ENCODE results near the gene ANXA10. TPM values are rescaled to one million over a fixed set of nuclear protein-coding genes. Genes with fewer than 3 reads are reported as not detected.

ANXA10 gene, protein sequence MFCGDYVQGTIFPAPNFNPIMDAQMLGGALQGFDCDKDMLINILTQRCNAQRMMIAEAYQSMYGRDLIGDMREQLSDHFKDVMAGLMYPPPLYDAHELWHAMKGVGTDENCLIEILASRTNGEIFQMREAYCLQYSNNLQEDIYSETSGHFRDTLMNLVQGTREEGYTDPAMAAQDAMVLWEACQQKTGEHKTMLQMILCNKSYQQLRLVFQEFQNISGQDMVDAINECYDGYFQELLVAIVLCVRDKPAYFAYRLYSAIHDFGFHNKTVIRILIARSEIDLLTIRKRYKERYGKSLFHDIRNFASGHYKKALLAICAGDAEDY
- total RNA-seq: not detected in 2 replicates
- long read RNA-seq: 0 reads

DNA sequence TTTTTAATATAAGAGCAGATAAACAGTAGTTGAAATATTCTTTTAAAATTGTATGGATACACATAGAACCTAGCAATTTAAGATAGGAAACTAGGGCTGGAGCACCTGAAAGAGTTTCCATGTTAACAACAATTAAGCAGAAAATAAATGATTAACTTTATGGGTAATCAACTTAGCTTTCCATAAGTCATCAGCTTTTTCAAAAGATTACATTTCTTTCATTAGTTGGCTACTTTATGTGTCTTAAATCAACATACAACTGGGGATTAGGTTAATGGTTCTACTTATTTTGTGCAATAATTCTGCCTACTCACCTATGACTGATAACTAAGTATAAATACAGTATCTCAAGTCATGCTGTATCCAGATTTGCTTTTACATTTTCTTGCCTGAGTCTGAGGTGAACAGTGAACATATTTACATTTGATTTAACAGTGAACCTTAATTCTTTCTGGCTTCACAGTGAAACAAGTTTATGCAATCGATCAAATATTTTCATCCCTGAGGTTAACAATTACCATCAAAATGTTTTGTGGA is at the start of gene ANXA10:
Gene ANXA10, plus strand, starts transcription at position 362 of the 537 bp plus-strand sequence. Its CDS starts 164 bp downstream, at position 526.
- Mint-ChIP-seq H3K27me3 (no peaks in the 10 kb centered on the region), H3K36me3 (ENCODE audit: insufficient read depth) (no peaks in the 10 kb centered on the region), H3K4me3 (ENCODE audit: low read depth) (no peak within 1 kb of the TSS), H3K4me1 (ENCODE audit: low read depth) (peaks cover 5% of the 10 kb centered on the region), H3K27ac (no peak within 1 kb of the TSS), H3K9me3 (ENCODE audit: low read depth) (peaks cover 14% of the 10 kb centered on the region)
- TF ChIP-seq, protein P1, sequence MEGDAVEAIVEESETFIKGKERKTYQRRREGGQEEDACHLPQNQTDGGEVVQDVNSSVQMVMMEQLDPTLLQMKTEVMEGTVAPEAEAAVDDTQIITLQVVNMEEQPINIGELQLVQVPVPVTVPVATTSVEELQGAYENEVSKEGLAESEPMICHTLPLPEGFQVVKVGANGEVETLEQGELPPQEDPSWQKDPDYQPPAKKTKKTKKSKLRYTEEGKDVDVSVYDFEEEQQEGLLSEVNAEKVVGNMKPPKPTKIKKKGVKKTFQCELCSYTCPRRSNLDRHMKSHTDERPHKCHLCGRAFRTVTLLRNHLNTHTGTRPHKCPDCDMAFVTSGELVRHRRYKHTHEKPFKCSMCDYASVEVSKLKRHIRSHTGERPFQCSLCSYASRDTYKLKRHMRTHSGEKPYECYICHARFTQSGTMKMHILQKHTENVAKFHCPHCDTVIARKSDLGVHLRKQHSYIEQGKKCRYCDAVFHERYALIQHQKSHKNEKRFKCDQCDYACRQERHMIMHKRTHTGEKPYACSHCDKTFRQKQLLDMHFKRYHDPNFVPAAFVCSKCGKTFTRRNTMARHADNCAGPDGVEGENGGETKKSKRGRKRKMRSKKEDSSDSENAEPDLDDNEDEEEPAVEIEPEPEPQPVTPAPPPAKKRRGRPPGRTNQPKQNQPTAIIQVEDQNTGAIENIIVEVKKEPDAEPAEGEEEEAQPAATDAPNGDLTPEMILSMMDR (IDR thresholded peaks at IDR 0.05; ENCODE audit: unreplicated experiment): no peak
- DNase-seq (ENCODE audit: low spot score, unreplicated experiment): no peak

DNA sequence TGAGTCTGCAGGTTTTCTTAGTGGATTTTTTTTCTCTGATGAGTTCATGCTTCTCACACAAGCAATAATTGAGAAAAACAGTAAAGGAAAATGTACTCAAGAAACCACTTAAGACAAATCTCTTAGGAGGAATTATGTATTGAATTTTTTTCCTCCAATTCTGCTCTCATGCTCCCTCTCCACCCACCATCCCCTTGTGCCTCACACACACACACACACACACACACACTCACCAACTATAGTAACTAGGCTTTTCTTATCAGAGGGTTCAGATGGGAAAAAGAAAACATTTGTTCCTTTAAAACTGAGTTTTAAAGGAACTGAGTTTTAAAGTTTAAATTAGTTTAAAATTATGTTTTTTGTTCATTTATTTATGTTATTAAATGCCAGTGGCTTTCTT is 47.0 kb upstream of the ANXA10 start:
- no peak overlapping the region for H3K27ac Mint-ChIP-seq
- H3K4me1 Mint-ChIP-seq (ENCODE audit: low read depth): no peaks in the 10 kb centered on the region
- TF ChIP-seq, protein P1 (IDR thresholded peaks at IDR 0.05; ENCODE audit: unreplicated experiment): no peak
- DNase-seq (ENCODE audit: low spot score, unreplicated experiment): no peak
- peaks cover 1% of the 10 kb centered on the region for H3K36me3 Mint-ChIP-seq (ENCODE audit: insufficient read depth)
- peaks cover 13% of the 10 kb centered on the region for H3K9me3 Mint-ChIP-seq (ENCODE audit: low read depth)
- no peak overlapping the region for H3K4me3 Mint-ChIP-seq (ENCODE audit: low read depth)
- no peaks in the 10 kb centered on the region for H3K27me3 Mint-ChIP-seq

DNA sequence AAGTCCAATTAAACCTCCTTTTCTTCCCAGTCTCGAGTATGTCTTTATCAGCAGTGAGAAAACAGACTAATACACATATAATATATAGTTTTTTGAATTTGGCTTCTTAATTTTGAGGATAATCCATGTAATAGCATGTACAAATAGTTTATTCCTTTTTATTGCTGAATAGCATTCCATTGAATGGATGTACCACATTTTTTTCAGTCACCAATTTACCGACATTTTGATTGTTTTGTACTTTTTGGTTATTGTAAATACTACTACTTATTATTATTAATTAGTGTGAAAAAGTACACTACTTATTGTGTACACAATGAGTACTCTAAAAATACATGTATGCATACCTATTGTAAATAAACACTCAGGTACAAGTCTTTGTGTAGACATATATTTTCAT is 42.3 kb upstream of the ANXA10 start:
- Mint-ChIP-seq H3K4me3 (ENCODE audit: low read depth) (no peak overlapping the region), H3K36me3 (ENCODE audit: insufficient read depth) (peaks cover 1% of the 10 kb centered on the region), H3K27me3 (no peaks in the 10 kb centered on the region), H3K27ac (no peak overlapping the region), H3K4me1 (ENCODE audit: low read depth) (no peaks in the 10 kb centered on the region), H3K9me3 (ENCODE audit: low read depth) (peaks cover 13% of the 10 kb centered on the region)
- TF ChIP-seq, protein P1 (IDR thresholded peaks at IDR 0.05; ENCODE audit: unreplicated experiment): no peak
- no peak for DNase-seq (ENCODE audit: low spot score, unreplicated experiment)

DNA sequence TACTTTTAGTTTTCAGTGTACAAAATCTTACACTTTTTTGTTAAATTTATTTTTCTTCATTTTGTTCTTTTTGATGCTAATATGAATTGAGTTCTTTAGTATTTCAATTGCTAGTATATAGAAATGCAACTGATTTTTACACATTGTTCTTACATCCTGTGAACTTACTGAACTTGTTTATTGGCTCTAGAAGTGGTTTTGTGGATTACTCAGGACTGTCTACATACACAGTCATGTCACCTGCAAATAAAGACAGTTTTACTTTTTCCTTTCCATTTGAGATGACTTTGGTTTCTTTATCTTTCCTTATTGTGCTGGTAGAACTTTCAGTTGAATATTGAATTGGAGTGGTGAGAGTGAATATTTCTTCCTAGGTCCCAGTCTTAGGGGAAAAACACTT is 40.8 kb upstream of the ANXA10 start:
- Mint-ChIP-seq H3K9me3 (ENCODE audit: low read depth) (peaks cover 13% of the 10 kb centered on the region), H3K4me1 (ENCODE audit: low read depth) (no peaks in the 10 kb centered on the region)
- no peak for DNase-seq (ENCODE audit: low spot score, unreplicated experiment)

DNA sequence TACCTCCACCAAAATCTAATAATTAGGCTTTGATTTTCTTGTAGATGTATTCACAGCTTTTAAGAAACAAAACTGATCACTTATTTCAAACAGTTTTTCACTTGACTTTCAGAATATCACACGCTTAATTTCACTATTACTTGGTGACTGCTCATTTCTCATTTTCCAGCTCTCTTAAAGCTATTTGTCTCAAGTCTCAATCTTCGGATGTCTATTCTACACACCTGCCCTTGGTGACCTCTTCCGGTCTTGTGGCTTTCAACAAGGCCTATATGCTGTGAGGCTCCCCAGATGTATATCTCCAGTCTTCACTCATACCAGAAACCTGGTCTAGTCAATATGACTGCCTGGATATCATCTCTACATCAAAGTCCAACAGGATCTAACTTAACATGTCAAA is 34.9 kb upstream of the ANXA10 start:
- Mint-ChIP-seq H3K27me3 (no peaks in the 10 kb centered on the region), H3K36me3 (ENCODE audit: insufficient read depth) (no peaks in the 10 kb centered on the region), H3K9me3 (ENCODE audit: low read depth) (no peaks in the 10 kb centered on the region), H3K4me1 (ENCODE audit: low read depth) (no peaks in the 10 kb centered on the region), H3K4me3 (ENCODE audit: low read depth) (no peak overlapping the region), H3K27ac (no peak overlapping the region)
- TF ChIP-seq, protein P1 (IDR thresholded peaks at IDR 0.05; ENCODE audit: unreplicated experiment): no peak
- DNase-seq (ENCODE audit: low spot score, unreplicated experiment): no peak

More for the DNA sequence above, 40.8 kb upstream of the ANXA10 start:
- Mint-ChIP-seq H3K27me3 (no peaks in the 10 kb centered on the region), H3K36me3 (ENCODE audit: insufficient read depth) (peaks cover 1% of the 10 kb centered on the region), H3K27ac (no peak overlapping the region), H3K4me3 (ENCODE audit: low read depth) (no peak overlapping the region)
- TF ChIP-seq, protein P1 (IDR thresholded peaks at IDR 0.05; ENCODE audit: unreplicated experiment): no peak
